H9 (cell line): ENCODE data around the gene PARP6. TPM values are rescaled to one million over a fixed set of nuclear protein-coding genes. Genes with fewer than 3 reads are reported as not detected.

ENCODE experiments used
- DNase-seq: peaks from one replicate; pipeline ENCODE4 v3.0.0-alpha.2; 2017
- H2AFZ ChIP-seq: one replicate; pipeline ENCODE4 v1.6.1; 2013; ENCODE audit warnings: mild to moderate bottlenecking, low read length, control low read depth, moderate library complexity
- H2AK5ac ChIP-seq: 2 replicates; pipeline ENCODE4 v1.6.1; 2013; ENCODE audit warnings: low read length, control low read depth, mixed read lengths; ENCODE audit not compliant: insufficient read length
- H2BK120ac ChIP-seq: one replicate; pipeline ENCODE4 v1.6.1; 2013; ENCODE audit warnings: low read depth, mild to moderate bottlenecking, low read length, control low read depth, inconsistent platforms; ENCODE audit not compliant: poor library complexity, severe bottlenecking
- H2BK12ac ChIP-seq: 2 replicates; pipeline ENCODE4 v1.6.1; 2013; ENCODE audit warnings: low read length, control low read depth, mixed read lengths, low read depth; ENCODE audit not compliant: insufficient read length
- H2BK15ac ChIP-seq: 2 replicates; pipeline ENCODE4 v1.6.1; 2013; ENCODE audit warnings: low read depth, low read length, control low read depth
- H2BK20ac ChIP-seq: one replicate; pipeline ENCODE4 v1.6.1; 2013; ENCODE audit warnings: low read depth, mild to moderate bottlenecking, low read length, control low read depth, inconsistent platforms; ENCODE audit not compliant: poor library complexity, severe bottlenecking
- H2BK5ac ChIP-seq: 2 replicates; pipeline ENCODE4 v1.6.1; 2013; ENCODE audit warnings: low read length, control low read depth, mixed read lengths; ENCODE audit not compliant: insufficient read length
- H3K14ac ChIP-seq: 2 replicates; pipeline ENCODE4 v1.6.1; 2013; ENCODE audit warnings: low read length, control low read depth; ENCODE audit not compliant: insufficient read depth
- H3K18ac ChIP-seq: 2 replicates; pipeline ENCODE4 v1.6.1; 2013; ENCODE audit warnings: low read depth, mild to moderate bottlenecking, mixed read lengths, low read length, control low read depth; ENCODE audit not compliant: insufficient read length
- H3K23ac ChIP-seq: 2 replicates; pipeline ENCODE4 v1.6.1; 2013; ENCODE audit warnings: low read length, control low read depth, mixed read lengths, low read depth; ENCODE audit not compliant: insufficient read length
- H3K23me2 ChIP-seq: 2 replicates; pipeline ENCODE4 v1.6.1; 2013; ENCODE audit warnings: low read depth, mild to moderate bottlenecking, mixed read lengths, low read length, control low read depth; ENCODE audit not compliant: insufficient read length, poor library complexity, severe bottlenecking
- H3K27ac ChIP-seq: 2 replicates; pipeline ENCODE4 v1.5.1; 2013; ENCODE audit warnings: low read length, control low read depth, mixed read lengths, low read depth; ENCODE audit not compliant: insufficient read length
- H3K27me3 ChIP-seq: 2 replicates; pipeline ENCODE4 v1.6.1; 2013; ENCODE audit warnings: low read length, control low read depth, inconsistent platforms; ENCODE audit not compliant: insufficient read depth
- H3K4ac ChIP-seq: 2 replicates; pipeline ENCODE4 v1.6.1; 2013; ENCODE audit warnings: low read depth, mild to moderate bottlenecking, control low read depth, inconsistent platforms, low read length, moderate library complexity
- H3K4me1 ChIP-seq: 2 replicates; pipeline ENCODE4 v1.6.1; 2013; ENCODE audit warnings: low read length, control low read depth, inconsistent platforms; ENCODE audit not compliant: insufficient read depth
- H3K4me2 ChIP-seq: 2 replicates; pipeline ENCODE4 v1.6.1; 2013; ENCODE audit warnings: low read length, control low read depth, mixed read lengths; ENCODE audit not compliant: insufficient read length, insufficient read depth
- H3K56ac ChIP-seq: 2 replicates; pipeline ENCODE4 v1.6.1; 2013; ENCODE audit warnings: low read depth, mild to moderate bottlenecking, mixed read lengths, low read length, control low read depth; ENCODE audit not compliant: insufficient read length
- H3K79me1 ChIP-seq: 2 replicates; pipeline ENCODE4 v1.6.1; 2013; ENCODE audit warnings: low read depth, mild to moderate bottlenecking, moderate library complexity, low read length, control low read depth, inconsistent platforms; ENCODE audit not compliant: insufficient read depth, poor library complexity, severe bottlenecking
- H3K79me2 ChIP-seq: 2 replicates; pipeline ENCODE4 v1.6.1; 2013; ENCODE audit warnings: low read length, control low read depth, inconsistent platforms; ENCODE audit not compliant: insufficient read depth
- H3K9ac ChIP-seq: 2 replicates; pipeline ENCODE4 v1.6.1; 2013; ENCODE audit warnings: low read length, control low read depth, mixed read lengths; ENCODE audit not compliant: insufficient read length; ENCODE audit errors: extremely low read depth
- H3K9me3 ChIP-seq: one replicate; pipeline ENCODE4 v1.6.1; 2013; ENCODE audit warnings: low read depth, low read length, inconsistent platforms; ENCODE audit not compliant: control insufficient read depth
- H3T11ph ChIP-seq: one replicate; pipeline ENCODE4 v1.6.1; 2013; ENCODE audit warnings: mild to moderate bottlenecking, low read length, control low read depth, inconsistent platforms
- H4K20me1 ChIP-seq: one replicate; pipeline ENCODE4 v1.6.1; 2013; ENCODE audit not compliant: control insufficient read depth, insufficient read length, insufficient read depth
- H4K5ac ChIP-seq: 2 replicates; pipeline ENCODE4 v1.6.1; 2013; ENCODE audit warnings: low read depth, mild to moderate bottlenecking, mixed read lengths, low read length, control low read depth; ENCODE audit not compliant: insufficient read length
- H4K8ac ChIP-seq: replicated peaks from 2 replicates; pipeline ENCODE4 v1.6.1; 2013; ENCODE audit warnings: low read length, control low read depth, mixed read lengths, low read depth; ENCODE audit not compliant: insufficient read length
- H4K91ac ChIP-seq: 2 replicates; pipeline ENCODE4 v1.6.1; 2013; ENCODE audit warnings: low read depth, mild to moderate bottlenecking, moderate library complexity, mixed read lengths, low read length, control low read depth; ENCODE audit not compliant: insufficient read length
- H3K27ac Mint-ChIP-seq, 3 experiments: 2 replicates in 2 of 3; 3 replicates in 1 of 3; pipeline ENCODE4 v1.8.0; 2020 to 2021; ENCODE audit warnings: mixed read lengths in 3 of 3, mild to moderate bottlenecking in 1 of 3, moderate library complexity in 1 of 3
- H3K27me3 Mint-ChIP-seq: 2 replicates; pipeline ENCODE4 v1.8.0; 2021; ENCODE audit warnings: low read depth, mild to moderate bottlenecking, moderate library complexity, mixed read lengths
- H3K36me3 Mint-ChIP-seq, 3 experiments: 2 replicates in 2 of 3; 3 replicates in 1 of 3; pipeline ENCODE4 v1.8.0; 2020 to 2021; ENCODE audit warnings: low read depth in 3 of 3, mixed read lengths in 3 of 3; ENCODE audit not compliant: insufficient read depth in 1 of 3
- H3K4me1 Mint-ChIP-seq, 2 experiments: 2 replicates each; pipeline ENCODE4 v1.8.0; 2020; ENCODE audit warnings: mixed read lengths in 2 of 2
- H3K4me3 Mint-ChIP-seq, 2 experiments: 2 replicates in 1 of 2; 3 replicates in 1 of 2; pipeline ENCODE4 v1.8.0; 2020 to 2021; ENCODE audit warnings: mild to moderate bottlenecking in 2 of 2, mixed read lengths in 2 of 2, moderate library complexity in 1 of 2
- H3K9me3 Mint-ChIP-seq, 2 experiments: 2 replicates in 1 of 2; 3 replicates in 1 of 2; pipeline ENCODE4 v1.8.0; 2020; ENCODE audit warnings: mild to moderate bottlenecking in 2 of 2, mixed read lengths in 2 of 2, moderate library complexity in 1 of 2
- CTCF ChIP-seq: fragments of 200-600 bp; sonication (generic); conservative IDR thresholded peaks from 3 replicates; pipeline ENCODE4 v1.8.0; 2021; ENCODE audit warnings: antibody characterized with exemption, mild to moderate bottlenecking
- WGBS: extraction: QIAGEN DNeasy Blood & Tissue Kit; methylation state at CpG from one replicate; pipeline ENCODE4 v1.1.7; 2013; ENCODE audit warnings: missing lambda C conversion rate, low lambda C conversion rate, mixed read lengths; ENCODE audit not compliant: insufficient read length; ENCODE audit errors: extremely low coverage; 5-methylcytosine and 5-hydroxymethylcytosine counted together
- total RNA-seq: library from RNA; stranded (reverse); gene quantifications from 2 replicates; pipeline ENCODE4 v1.2.1, GENCODE V29; 2021

Gene PARP6
- total RNA-seq, 1 experiment from 2014 or later, result 54.4 TPM

- H4K8ac ChIP-seq, result no peak overlapping the region
- no peak overlapping the region for H2BK5ac ChIP-seq
- H3K23me2 ChIP-seq, result peaks cover 7% of the 10 kb centered on the region
- H2AFZ ChIP-seq, result peak overlapping the region; percentile 42
- H3K4ac ChIP-seq, result no peak overlapping the region
- no peak; the same call in 2 of the 3 replicates for TF ChIP-seq CTCF
- Mint-ChIP-seq H3K4me1 (peaks cover 10 to 14% of the 10 kb centered on the region in 2 experiments), H3K4me3 (peak overlapping the region; percentile 67 to 83), H3K27me3 (peaks cover 23% of the 10 kb centered on the region), H3K27ac (peak overlapping the region in 2 of 3 experiments; percentile 58 to 81; a peak in 3 of 7 replicates), H3K36me3 (peaks cover 5 to 16% (median 11%) of the 10 kb centered on the region in 3 experiments; a peak in 5 of 7 replicates), H3K9me3 (no peaks in the 10 kb centered on the region)
- H2BK12ac ChIP-seq, result no peak overlapping the region
- H3K79me2 ChIP-seq, result no peaks in the 10 kb centered on the region
- no peak overlapping the region for H3K14ac ChIP-seq
- H3K27me3 ChIP-seq, result no peaks in the 10 kb centered on the region
- no peak overlapping the region for H3T11ph ChIP-seq
- WGBS, result no CpG with 5 or more reads among the region's 10 CpGs
- no peaks in the 10 kb centered on the region for H3K9me3 ChIP-seq
- no peak overlapping the region for H3K9ac ChIP-seq
- H4K20me1 ChIP-seq, result no peaks in the 10 kb centered on the region
- H2BK20ac ChIP-seq, result no peak overlapping the region
- no peak overlapping the region for H2BK120ac ChIP-seq
- H2AK5ac ChIP-seq, result no peak overlapping the region
- no peak overlapping the region for H3K27ac ChIP-seq
- no peak overlapping the region for H3K23ac ChIP-seq
- H3K56ac ChIP-seq, result no peak overlapping the region
- H4K91ac ChIP-seq, result no peak overlapping the region
- H3K4me2 ChIP-seq, result peak overlapping the region; percentile 58
- no peaks in the 10 kb centered on the region for H3K4me1 ChIP-seq
- no peak overlapping the region for H4K5ac ChIP-seq
- no peak for DNase-seq
- no peaks in the 10 kb centered on the region for H3K79me1 ChIP-seq
- no peak overlapping the region for H2BK15ac ChIP-seq
- peak overlapping the region; percentile 14 for H3K18ac ChIP-seq
Observed at GRCh38 chr15:72272997-72273352, 621 bp upstream of the PARP6 start.
